Measurements from ENCODE around the gene EPS8L3.

DNA sequence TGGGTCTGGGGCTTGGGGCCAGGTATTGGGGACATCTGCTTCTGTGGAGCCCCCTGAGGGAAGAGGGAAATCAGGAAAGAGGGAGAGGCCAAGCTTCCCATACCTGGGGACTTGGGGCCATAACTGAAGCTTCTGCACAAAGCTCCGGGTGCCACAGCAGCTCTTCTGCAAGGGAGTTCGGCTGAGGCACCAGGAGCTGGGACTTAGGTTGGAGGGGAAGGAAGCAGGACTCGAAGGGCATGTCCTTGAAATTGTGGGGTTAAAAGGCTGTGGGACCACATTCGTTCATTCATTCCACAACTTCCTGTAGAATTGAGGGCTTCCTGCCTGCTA lies 1.7 kb upstream of the EPS8L3 start:
- TF ChIP-seq, protein P1, sequence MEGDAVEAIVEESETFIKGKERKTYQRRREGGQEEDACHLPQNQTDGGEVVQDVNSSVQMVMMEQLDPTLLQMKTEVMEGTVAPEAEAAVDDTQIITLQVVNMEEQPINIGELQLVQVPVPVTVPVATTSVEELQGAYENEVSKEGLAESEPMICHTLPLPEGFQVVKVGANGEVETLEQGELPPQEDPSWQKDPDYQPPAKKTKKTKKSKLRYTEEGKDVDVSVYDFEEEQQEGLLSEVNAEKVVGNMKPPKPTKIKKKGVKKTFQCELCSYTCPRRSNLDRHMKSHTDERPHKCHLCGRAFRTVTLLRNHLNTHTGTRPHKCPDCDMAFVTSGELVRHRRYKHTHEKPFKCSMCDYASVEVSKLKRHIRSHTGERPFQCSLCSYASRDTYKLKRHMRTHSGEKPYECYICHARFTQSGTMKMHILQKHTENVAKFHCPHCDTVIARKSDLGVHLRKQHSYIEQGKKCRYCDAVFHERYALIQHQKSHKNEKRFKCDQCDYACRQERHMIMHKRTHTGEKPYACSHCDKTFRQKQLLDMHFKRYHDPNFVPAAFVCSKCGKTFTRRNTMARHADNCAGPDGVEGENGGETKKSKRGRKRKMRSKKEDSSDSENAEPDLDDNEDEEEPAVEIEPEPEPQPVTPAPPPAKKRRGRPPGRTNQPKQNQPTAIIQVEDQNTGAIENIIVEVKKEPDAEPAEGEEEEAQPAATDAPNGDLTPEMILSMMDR (IDR thresholded peaks at IDR 0.05; ENCODE audit: insufficient read depth, low read length, poor library complexity, severe bottlenecking), result no peak
- TF ChIP-seq EZH2phosphoT487 (conservative IDR thresholded peaks at IDR 0.05; ENCODE audit: low read length), result no peak

Data from SU-DHL-6 (cell line).